ENCODE measurements around the gene DENR. TPM values are rescaled to one million over a fixed set of nuclear protein-coding genes. Genes with fewer than 3 reads are reported as not detected.

The DENR gene
- total and polyA plus RNA-seq, 2 of the 13 experiments (the other 11 are each of a cell fraction or from before 2014, with no cell fraction given) = 30.0 to 59.1 TPM

DNA sequence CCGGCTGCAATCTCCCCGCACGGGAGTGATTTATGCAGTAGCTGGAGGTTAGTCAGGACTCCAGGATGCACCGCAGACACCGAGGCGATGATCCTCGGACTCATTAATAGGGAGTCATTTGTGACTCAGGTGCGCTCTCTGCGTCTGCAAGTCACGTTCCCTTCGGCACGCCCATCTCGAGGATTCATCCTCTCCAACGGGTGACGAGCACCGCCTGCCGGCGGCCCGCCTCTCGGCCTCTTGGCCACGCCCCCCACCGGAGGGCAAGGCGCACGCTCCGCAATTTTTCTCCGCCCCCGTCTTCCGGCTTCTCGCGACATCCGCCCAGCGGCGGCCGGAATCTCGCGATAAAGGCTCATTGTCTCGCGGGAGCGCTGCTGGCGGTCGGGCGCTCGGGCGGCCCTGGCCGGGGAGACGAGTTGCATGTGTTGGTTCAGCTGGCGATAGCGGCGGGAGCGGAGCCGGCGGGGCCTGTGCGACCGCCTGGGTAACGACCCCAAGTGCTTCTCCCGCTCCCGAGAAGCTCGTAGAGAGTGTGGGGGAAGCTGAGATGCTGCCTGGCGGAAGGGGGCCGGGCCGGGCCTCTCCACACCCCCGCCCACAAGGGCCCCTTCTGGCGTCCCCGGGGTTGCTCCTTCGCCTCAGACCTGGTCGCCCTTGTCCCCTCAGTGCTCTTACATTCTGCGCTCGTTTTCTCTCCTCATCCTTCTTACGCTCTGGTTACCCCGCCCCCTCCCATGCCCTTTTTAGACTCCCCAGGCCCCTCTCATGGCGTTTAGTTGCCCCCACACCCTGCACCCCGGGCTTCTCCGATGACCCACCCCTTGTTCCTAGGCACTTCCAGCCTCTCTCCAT, at the start of gene DENR (continued):
- peak; percentile 48; the same call in 1 of the 2 replicates for TF ChIP-seq CEBPG (CRISPR knock-in tag; IDR thresholded peaks at IDR 0.05)
- TF ChIP-seq ZKSCAN1 (IDR thresholded peaks at IDR 0.05; ENCODE audit: low read length) = 0 out of 2 replicates have a peak, but pooled peaks have one; percentile 8
- TF ChIP-seq MXI1 (IDR thresholded peaks at IDR 0.05; ENCODE audit: borderline replicate concordance, low read depth, low read length) = peak; percentile 99
- TF ChIP-seq NPAS2 (CRISPR knock-in tag; IDR thresholded peaks at IDR 0.05; ENCODE audit: borderline replicate concordance) = no peak
- TF ChIP-seq, protein P1, sequence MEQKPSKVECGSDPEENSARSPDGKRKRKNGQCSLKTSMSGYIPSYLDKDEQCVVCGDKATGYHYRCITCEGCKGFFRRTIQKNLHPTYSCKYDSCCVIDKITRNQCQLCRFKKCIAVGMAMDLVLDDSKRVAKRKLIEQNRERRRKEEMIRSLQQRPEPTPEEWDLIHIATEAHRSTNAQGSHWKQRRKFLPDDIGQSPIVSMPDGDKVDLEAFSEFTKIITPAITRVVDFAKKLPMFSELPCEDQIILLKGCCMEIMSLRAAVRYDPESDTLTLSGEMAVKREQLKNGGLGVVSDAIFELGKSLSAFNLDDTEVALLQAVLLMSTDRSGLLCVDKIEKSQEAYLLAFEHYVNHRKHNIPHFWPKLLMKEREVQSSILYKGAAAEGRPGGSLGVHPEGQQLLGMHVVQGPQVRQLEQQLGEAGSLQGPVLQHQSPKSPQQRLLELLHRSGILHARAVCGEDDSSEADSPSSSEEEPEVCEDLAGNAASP (CRISPR knock-in tag; IDR thresholded peaks at IDR 0.05; ENCODE audit: borderline replicate concordance) = peak; percentile 74
- peak; percentile 84; the same call in 1 of the 2 replicates for TF ChIP-seq KLF15 (CRISPR knock-in tag; IDR thresholded peaks at IDR 0.05; ENCODE audit: borderline replicate concordance)
- TF ChIP-seq FLYWCH1 (CRISPR knock-in tag; IDR thresholded peaks at IDR 0.05) = no peak
- no peak for TF ChIP-seq ZNF660 (CRISPR knock-in tag; IDR thresholded peaks at IDR 0.05; ENCODE audit: borderline replicate concordance, low read depth)
- TF ChIP-seq PREB (CRISPR knock-in tag; IDR thresholded peaks at IDR 0.05) = no peak
- TF ChIP-seq ZNF720 (CRISPR knock-in tag; IDR thresholded peaks at IDR 0.05) = no peak
- TF ChIP-seq MIER3 (CRISPR knock-in tag; IDR thresholded peaks at IDR 0.05; ENCODE audit: borderline replicate concordance) = peak; percentile 83; the same call in 1 of the 2 replicates
- 0 out of 2 replicates have a peak, but pooled peaks have one; percentile 55 for TF ChIP-seq DNMT1 (CRISPR knock-in tag; IDR thresholded peaks at IDR 0.05)
- TF ChIP-seq, protein P2, sequence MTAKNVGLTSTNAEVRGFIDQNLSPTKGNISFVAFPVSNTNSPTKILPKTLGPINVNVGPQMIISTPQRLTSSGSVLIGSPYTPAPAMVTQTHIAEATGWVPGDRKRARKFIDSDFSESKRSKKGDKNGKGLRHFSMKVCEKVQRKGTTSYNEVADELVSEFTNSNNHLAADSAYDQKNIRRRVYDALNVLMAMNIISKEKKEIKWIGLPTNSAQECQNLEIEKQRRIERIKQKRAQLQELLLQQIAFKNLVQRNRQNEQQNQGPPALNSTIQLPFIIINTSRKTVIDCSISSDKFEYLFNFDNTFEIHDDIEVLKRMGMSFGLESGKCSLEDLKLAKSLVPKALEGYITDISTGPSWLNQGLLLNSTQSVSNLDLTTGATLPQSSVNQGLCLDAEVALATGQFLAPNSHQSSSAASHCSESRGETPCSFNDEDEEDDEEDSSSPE (CRISPR knock-in tag; IDR thresholded peaks at IDR 0.05) = peak; percentile 85; the same call in 1 of the 2 replicates
- TF ChIP-seq ZNF841 (CRISPR knock-in tag; IDR thresholded peaks at IDR 0.05; ENCODE audit: borderline replicate concordance) = no peak
- TF ChIP-seq ZSCAN30 (CRISPR knock-in tag; IDR thresholded peaks at IDR 0.05) = no peak
- no peak; the same call in 1 of the 2 replicates for TF ChIP-seq ZNF780A (CRISPR knock-in tag; IDR thresholded peaks at IDR 0.05)
- TF ChIP-seq RBAK (CRISPR knock-in tag; IDR thresholded peaks at IDR 0.05) = no peak
- no peak for TF ChIP-seq ZNF781 (CRISPR knock-in tag; IDR thresholded peaks at IDR 0.05; ENCODE audit: borderline replicate concordance, not compliant biosample characterization)
- TF ChIP-seq NR2F2 (IDR thresholded peaks at IDR 0.05; ENCODE audit: borderline replicate concordance, low read depth) = no peak; the same call in 1 of the 2 replicates
- TF ChIP-seq ZNF572 (CRISPR knock-in tag; IDR thresholded peaks at IDR 0.05) = no peak
- peak; percentile 51; the same call in 1 of the 2 replicates for TF ChIP-seq ZNF367 (CRISPR knock-in tag; IDR thresholded peaks at IDR 0.05; ENCODE audit: borderline replicate concordance)
- TF ChIP-seq TBX2 (CRISPR knock-in tag; IDR thresholded peaks at IDR 0.05; ENCODE audit: borderline replicate concordance) = peak; percentile 92
- TF ChIP-seq, protein P3, sequence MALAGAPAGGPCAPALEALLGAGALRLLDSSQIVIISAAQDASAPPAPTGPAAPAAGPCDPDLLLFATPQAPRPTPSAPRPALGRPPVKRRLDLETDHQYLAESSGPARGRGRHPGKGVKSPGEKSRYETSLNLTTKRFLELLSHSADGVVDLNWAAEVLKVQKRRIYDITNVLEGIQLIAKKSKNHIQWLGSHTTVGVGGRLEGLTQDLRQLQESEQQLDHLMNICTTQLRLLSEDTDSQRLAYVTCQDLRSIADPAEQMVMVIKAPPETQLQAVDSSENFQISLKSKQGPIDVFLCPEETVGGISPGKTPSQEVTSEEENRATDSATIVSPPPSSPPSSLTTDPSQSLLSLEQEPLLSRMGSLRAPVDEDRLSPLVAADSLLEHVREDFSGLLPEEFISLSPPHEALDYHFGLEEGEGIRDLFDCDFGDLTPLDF (CRISPR knock-in tag; IDR thresholded peaks at IDR 0.05) = peak; percentile 77
- TF ChIP-seq ZNF326 (CRISPR knock-in tag; IDR thresholded peaks at IDR 0.05; ENCODE audit: borderline replicate concordance) = no peak
- no peak for TF ChIP-seq CENPX (CRISPR knock-in tag; IDR thresholded peaks at IDR 0.05)
- no peak for TF ChIP-seq ZNF605 (CRISPR knock-in tag; IDR thresholded peaks at IDR 0.05)
